Skeletal muscle tissue (tissue), 4 donors: Measurements from ENCODE around the gene MEPCE. TPM values are rescaled to one million over a fixed set of nuclear protein-coding genes. Genes with fewer than 3 reads are reported as not detected.

ENCODE experiments used
- H3K27ac ChIP-seq: one replicate; pipeline ENCODE4 v1.7.0; 2013; ENCODE audit warnings: mild to moderate bottlenecking, low read depth, low read length, inconsistent platforms
- H3K27me3 ChIP-seq, 3 donors: one replicate each; pipeline ENCODE4 v1.7.0; 2013; ENCODE audit warnings: low read length in 3 of 3; ENCODE audit not compliant: control insufficient read depth in 3 of 3, insufficient read depth in 3 of 3
- H3K36me3 ChIP-seq, 3 donors: one replicate each; pipeline ENCODE4 v1.7.0; 2013; ENCODE audit warnings: low read length in 3 of 3; ENCODE audit not compliant: control insufficient read depth in 3 of 3, insufficient read depth in 3 of 3
- H3K4me1 ChIP-seq, 3 donors: one replicate each; pipeline ENCODE4 v1.7.0; 2013; ENCODE audit warnings: low read length in 3 of 3, mild to moderate bottlenecking in 3 of 3; ENCODE audit not compliant: control insufficient read depth in 3 of 3, insufficient read depth in 3 of 3
- H3K4me3 ChIP-seq, 3 donors: one replicate each; pipeline ENCODE4 v1.7.0; 2013; ENCODE audit warnings: low read length in 3 of 3
- H3K9ac ChIP-seq, 3 donors: one replicate each; pipeline ENCODE4 v1.7.0; 2013; ENCODE audit warnings: low read length in 3 of 3, mild to moderate bottlenecking in 3 of 3, moderate library complexity in 2 of 3, low read depth in 1 of 3
- H3K9me3 ChIP-seq, 3 donors: one replicate each; pipeline ENCODE4 v1.7.0; 2013; ENCODE audit warnings: low read length in 3 of 3; ENCODE audit not compliant: control insufficient read depth in 3 of 3
- total RNA-seq: library from RNA; depleted of rRNA; stranded (reverse); fragments of >200 nt; gene quantifications from one replicate; pipeline ENCODE4 v1.2.3, GENCODE V29; 2014
- donor health status: Osteomylitis.

Gene MEPCE
- total RNA-seq, 1 donor from 2014 or later: 30.8 TPM

GRCh38 chr7:100402241-100402640 is 27.4 kb upstream of the MEPCE start:
- Histone ChIP-seq H3K27me3 (no peaks in the 10 kb centered on the region), H3K9ac (no peak overlapping the region), H3K4me3 (no peak overlapping the region), H3K36me3 (peaks cover 2 to 11% (median 4%) of the 10 kb centered on the region in 3 donors), H3K9me3 (no peaks in the 10 kb centered on the region), H3K27ac (no peak overlapping the region), H3K4me1 (no peaks in the 10 kb centered on the region)

DNA sequence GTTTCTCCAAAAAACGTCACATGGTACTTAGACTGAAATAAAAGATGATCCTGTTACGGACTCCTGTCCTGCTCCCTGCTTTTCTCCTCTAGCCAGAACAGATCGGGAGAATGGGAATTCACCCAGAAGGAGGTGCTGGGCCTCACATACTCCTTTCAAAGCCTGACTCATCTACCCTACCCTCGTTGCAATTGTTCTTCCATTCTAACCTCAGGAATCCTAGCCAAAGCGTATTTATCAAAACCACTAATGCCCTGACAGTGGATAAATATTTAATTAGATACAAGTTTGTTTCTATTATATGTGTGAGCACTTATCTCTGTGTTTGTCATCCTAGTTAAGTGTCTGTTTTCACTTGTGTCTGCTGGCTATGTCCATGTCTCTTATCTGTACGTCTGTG is 22.9 kb upstream of the MEPCE start:
- H3K27ac ChIP-seq: no peak overlapping the region
- H3K9me3 ChIP-seq: no peaks in the 10 kb centered on the region
- peaks cover 0 to 2% (median 2%) of the 10 kb centered on the region in 3 donors for H3K36me3 ChIP-seq
- H3K9ac ChIP-seq: no peak overlapping the region
- H3K4me1 ChIP-seq: no peaks in the 10 kb centered on the region
- H3K27me3 ChIP-seq: no peaks in the 10 kb centered on the region
- H3K4me3 ChIP-seq: no peak overlapping the region

DNA sequence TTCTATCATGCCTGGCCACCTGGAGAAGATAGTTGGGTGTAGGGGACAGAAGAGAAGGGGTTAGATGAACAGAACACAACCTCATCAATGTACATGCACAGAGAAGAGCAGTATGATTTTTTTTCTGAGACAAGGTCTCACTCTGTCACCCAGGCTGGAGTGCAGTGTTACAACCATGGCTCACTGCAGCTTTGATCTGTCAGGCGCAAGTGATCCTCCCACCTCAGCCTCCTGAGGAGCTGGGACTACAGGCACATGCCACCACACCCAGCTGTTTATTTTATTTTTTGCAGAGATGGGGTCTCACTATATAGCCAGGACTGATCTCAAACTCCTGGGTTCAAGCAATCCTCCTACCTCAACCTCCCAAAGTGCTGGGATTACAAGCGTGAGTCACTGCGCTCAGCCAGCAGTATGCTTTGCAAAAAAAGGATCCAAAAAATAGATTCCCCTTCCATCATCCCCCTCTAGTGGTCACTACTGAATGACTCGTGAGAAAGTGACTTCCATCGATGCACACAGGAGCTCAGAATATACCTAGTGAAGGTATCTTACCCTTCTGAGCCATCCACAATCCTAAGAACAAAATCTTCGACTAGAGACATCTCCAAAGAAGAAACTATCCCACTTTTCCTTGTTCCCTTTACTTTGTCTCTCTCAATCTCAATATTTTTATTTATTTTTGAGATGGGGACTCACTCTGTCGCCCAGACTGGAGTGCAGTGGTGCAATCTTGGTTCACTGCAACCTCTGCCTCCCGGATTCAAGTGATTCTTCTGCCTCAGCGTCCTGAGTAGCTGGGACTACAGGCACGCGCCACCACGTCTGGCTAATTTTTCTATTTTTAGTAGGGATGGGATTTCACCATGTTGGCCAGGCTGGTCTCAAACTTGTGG is 22.1 kb upstream of the MEPCE start:
- Histone ChIP-seq H3K9me3 (no peaks in the 10 kb centered on the region), H3K9ac (no peak overlapping the region), H3K27ac (no peak overlapping the region), H3K27me3 (no peaks in the 10 kb centered on the region), H3K36me3 (peaks cover 0 to 2% (median 2%) of the 10 kb centered on the region in 3 donors), H3K4me1 (no peaks in the 10 kb centered on the region), H3K4me3 (no peak overlapping the region)

DNA sequence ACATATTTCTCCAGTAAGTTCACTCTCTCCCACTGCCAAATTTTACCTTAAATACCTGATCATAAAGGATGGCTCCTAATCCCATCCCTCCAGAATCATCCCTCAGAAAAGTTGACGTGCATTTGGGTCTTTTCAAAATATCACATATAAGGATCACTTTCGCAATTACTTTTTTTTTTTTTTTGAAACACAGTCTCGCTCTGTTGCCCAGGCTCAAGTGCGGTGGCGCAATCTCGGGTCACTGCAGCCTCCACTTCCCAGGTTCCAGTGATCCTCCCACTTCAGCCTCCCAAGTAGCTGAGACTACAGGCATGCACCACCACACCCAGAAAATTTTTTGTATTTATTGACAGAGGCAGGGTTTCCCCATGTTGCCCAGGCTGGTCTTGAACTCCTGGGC is 18.5 kb upstream of the MEPCE start:
- Histone ChIP-seq H3K27me3 (no peaks in the 10 kb centered on the region), H3K4me1 (no peaks in the 10 kb centered on the region)

GRCh38 chr7:100413346-100413745 is 16.3 kb upstream of the MEPCE start:
- no peaks in the 10 kb centered on the region for H3K27me3 ChIP-seq
- no peak overlapping the region for H3K27ac ChIP-seq
- no peaks in the 10 kb centered on the region for H3K4me1 ChIP-seq
- no peak overlapping the region for H3K4me3 ChIP-seq
- no peaks in the 10 kb centered on the region for H3K9me3 ChIP-seq
- H3K9ac ChIP-seq: no peak overlapping the region
- H3K36me3 ChIP-seq: no peaks in the 10 kb centered on the region

More for the DNA sequence above, 18.5 kb upstream of the MEPCE start:
- Histone ChIP-seq H3K9me3 (no peaks in the 10 kb centered on the region), H3K9ac (no peak overlapping the region), H3K36me3 (peaks cover 0 to 2% (median 0%) of the 10 kb centered on the region in 3 donors), H3K4me3 (no peak overlapping the region), H3K27ac (no peak overlapping the region)

DNA sequence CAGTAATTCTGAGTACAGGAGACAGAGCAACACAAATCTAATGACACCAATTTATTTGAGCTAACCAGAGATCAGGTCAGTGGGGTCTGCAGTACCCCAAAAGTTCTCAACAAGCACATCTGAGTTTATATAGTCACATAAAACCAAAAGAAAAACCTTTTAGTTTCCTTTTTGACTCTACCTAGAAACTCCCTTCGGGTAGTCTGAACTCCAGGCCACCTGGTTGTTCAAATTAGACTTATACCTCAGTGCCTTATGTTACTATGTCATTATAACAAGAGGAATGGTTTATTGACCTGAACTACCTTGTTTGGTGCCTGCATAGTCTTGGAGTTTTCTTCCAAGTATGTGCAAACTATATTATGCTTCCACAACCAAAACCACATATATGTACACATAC is 15.7 kb upstream of the MEPCE start:
- no peak overlapping the region for H3K9ac ChIP-seq

GRCh38 chr7:100415448-100415847 is 14.2 kb upstream of the MEPCE start:
- Histone ChIP-seq H3K27me3 (no peaks in the 10 kb centered on the region), H3K4me3 (no peak overlapping the region), H3K4me1 (no peaks in the 10 kb centered on the region), H3K9me3 (no peaks in the 10 kb centered on the region), H3K9ac (no peak overlapping the region), H3K27ac (no peak overlapping the region), H3K36me3 (no peaks in the 10 kb centered on the region)

More for the DNA sequence above, 15.7 kb upstream of the MEPCE start:
- Histone ChIP-seq H3K36me3 (no peaks in the 10 kb centered on the region), H3K4me3 (no peak overlapping the region), H3K27ac (no peak overlapping the region), H3K9me3 (no peaks in the 10 kb centered on the region), H3K27me3 (no peaks in the 10 kb centered on the region), H3K4me1 (no peaks in the 10 kb centered on the region)

- H3K36me3 ChIP-seq: no peaks in the 10 kb centered on the region
- no peaks in the 10 kb centered on the region for H3K4me1 ChIP-seq
- no peak overlapping the region for H3K27ac ChIP-seq
- peak overlapping the region in 1 of 3 donors; percentile 53 for H3K9ac ChIP-seq
- no peaks in the 10 kb centered on the region for H3K27me3 ChIP-seq
- no peaks in the 10 kb centered on the region for H3K9me3 ChIP-seq
- H3K4me3 ChIP-seq: no peak overlapping the region
These were observed 10.5 kb upstream of the MEPCE start for GRCh38 chr7:100418930-100419659.

DNA sequence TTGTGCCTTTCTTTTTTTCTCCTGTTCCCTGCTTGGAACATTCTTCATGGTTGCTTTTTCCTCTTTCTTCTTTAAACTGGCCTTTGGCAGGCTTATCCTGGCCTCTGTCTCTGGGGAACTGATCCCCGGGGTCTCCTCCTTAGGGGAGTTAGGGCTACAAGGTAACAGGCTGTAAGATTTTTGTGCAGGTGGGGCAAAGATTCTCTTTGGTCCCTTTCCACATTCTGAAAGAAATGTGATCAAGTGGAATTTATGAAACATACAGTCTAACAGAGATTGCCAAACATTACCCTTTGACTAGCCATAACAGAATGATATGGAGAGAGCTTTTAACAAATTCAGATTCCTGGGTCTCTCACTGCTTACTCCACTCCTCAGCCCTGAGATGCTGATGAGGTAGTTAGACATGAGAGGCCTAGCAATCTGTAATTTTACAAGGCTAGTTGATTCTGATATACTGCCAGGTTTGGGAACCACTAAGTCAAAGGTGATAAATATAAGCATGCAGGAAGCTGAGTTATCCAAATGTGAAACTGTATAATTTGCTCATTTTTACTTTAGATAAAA is 9.9 kb upstream of the MEPCE start:
- H3K4me3 ChIP-seq: no peak overlapping the region
- no peaks in the 10 kb centered on the region for H3K4me1 ChIP-seq
- no peak overlapping the region for H3K9ac ChIP-seq
- no peaks in the 10 kb centered on the region for H3K9me3 ChIP-seq
- H3K36me3 ChIP-seq: no peaks in the 10 kb centered on the region
- H3K27me3 ChIP-seq: no peaks in the 10 kb centered on the region
- no peak overlapping the region for H3K27ac ChIP-seq

GRCh38 chr7:100423315-100423714 is 6.3 kb upstream of the MEPCE start:
- Histone ChIP-seq H3K36me3 (no peaks in the 10 kb centered on the region), H3K27ac (no peak overlapping the region), H3K4me3 (no peak overlapping the region)

More at GRCh38 chr7:100423315-100423714, 6.3 kb upstream of the MEPCE start:
- H3K4me1 ChIP-seq: peaks cover 4 to 6% (median 5%) of the 10 kb centered on the region in 3 donors
- H3K9me3 ChIP-seq: no peaks in the 10 kb centered on the region
- no peaks in the 10 kb centered on the region for H3K27me3 ChIP-seq
- H3K9ac ChIP-seq: no peak overlapping the region
